Activated CD4-positive, alpha-beta T cell treated with anti-CD3 and anti-CD28 coated beads, Interleukin-2, Interleukin-6, amounts not matched to agents 100 ng/mL and 50 ng/mL, durations not matched to agents 16 hours and 8 hours (primary cell): ENCODE results near the gene TENM4.

Experiments used
- DNase-seq: peaks from one replicate; pipeline ENCODE4 v3.0.0-alpha.2; 2020

TENM4 gene

DNA sequence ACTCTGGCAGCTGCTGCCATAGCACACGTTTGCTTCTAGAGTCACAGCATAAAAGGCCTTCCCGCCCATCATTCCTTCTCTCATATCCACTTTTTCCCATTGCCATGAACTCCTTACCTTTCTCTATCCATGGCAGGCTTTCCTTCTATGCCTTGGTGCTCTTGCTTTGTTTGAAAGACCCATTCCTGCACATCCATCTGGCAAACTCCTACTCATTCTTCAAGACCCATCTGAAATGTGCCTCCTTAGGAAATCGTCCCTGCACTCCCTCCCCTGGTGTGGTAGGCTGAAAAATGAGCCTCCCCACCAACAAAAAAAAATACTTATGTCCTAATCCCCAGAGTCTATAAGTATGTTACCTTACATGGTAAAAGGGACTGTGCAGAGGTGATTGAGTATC lies 100.3 kb downstream of the TENM4 start:
- no peak for DNase-seq

DNA sequence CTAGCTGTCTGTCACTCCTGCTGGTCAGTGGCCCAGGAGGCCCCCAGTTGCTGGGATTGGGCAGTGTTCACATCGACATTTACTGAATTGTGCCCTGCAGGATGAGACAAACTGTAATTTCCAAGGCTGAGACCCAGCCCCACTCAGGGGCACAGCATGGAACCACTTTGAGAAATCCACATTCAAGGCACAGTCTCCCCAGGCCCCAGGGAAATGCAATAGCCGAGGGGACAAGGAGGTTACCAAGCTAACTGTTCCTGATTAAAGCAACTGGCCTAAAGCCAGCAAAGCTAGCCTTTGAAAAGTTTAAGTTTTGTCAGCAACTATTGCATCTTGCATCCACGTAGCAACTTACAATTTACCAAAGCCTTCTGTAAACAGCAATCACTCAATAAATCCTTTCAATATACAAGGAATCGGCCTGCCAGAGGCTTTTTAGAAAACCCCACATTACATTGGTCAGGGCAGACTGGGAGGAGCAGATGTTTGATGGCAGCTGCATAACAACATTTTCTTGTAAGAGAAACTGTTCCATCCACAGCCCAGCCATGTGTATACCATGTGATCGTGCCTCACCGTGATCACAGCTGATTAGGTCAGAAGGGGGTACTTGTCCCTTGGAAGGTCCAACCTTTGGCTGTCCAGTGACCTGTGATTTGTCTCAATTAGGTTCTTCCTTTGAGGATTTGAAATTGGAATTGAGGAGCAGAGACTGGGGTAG lies 103.9 kb downstream of the TENM4 start:
- DNase-seq = no peak

DNA sequence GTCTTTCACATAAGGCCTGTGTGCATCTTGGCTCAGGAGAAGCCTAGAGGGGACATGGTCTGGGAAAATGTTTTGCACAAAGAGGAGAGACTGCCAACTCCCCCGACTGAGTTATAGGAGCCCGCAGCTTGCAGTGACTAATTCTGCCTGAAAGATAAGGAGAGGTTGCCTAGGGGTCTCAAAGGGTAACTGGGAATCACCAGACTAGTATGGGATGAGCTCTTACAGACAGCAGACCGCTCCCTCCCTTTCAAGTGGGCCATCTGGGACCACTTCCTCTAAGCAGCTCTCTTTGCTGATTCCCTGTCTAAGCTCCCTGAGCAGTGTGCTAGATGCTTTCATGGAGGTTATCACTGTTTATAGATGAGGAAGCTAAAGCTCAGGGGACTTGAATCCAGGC lies 105.1 kb downstream of the TENM4 start:
- no peak for DNase-seq

- no peak for DNase-seq
Measured at GRCh38 chr11:79333355-79333754, 107.5 kb downstream of the TENM4 start.

DNA sequence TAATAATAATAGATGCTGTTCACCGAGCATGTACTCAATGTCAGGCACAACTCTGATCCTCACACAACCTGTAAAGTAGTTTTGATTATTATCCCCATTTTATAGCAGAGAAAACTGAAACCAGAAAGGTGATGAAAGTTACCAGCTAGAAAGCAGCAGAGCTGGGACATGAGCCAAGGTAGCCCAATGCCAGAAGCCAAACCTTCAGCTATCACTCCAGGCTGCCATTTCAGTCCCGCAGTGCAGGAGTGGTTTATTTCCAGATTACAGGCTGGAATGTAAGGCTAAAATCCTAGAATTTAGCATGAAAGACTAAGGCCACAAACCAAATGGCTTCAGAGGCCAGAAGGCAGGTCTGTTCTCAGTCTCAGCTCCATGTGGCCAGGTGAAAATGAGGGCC lies 108.8 kb downstream of the TENM4 start:
- no peak for DNase-seq

DNA sequence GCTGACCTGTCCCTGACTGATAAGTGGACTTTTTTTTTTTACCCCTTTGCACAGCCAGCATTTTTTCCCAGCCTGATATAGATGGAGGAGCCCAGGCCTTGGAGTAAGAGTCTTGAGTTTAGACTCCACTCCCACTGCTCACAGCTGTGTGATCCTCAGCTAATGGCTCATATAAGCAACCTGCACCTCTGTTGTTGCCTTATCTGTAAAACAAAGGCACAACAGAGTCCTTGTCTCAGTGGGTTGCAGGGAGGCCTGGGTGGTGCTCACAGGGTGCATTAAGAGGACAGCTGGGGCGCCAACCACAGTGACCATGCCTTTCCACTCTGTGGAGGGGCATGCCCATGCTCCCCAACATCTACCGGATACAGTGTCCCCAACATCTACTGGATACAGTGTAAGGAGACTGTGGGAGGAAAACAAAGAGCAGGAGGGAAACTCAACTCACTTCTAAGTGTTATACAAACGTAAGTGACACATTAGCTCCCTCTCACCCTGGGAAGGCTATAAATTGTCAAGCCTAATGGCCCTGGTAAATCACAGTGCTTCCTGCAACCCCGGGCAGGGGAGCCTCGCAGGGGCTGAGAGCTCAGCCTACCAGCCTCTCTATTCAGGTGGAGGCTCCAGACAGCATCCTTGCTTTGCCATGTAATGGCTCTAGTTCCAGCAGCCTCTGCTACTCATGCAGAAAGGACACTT lies 109.5 kb downstream of the TENM4 start:
- DNase-seq = no peak

DNA sequence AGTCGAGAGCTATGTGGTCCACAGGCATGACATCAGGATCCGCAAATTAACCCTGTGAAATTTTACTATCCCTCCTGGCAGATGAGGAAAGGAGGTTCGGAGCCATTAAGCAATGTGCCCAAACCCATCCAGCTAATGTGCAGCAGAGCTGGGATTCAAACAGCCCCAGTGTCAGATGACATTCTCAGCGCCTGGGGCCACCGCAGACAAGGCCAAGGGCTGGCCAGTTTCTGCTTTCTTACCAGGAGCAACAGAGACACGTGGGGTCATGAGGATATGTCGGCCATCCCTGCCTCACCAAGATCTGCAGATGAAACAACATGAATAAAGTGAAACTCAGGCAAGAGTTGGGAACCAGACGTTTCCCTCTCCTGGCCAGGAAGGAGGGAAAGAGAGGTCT lies 110.2 kb downstream of the TENM4 start:
- DNase-seq = no peak

GRCh38 chr11:79329561-79329960 lies 111.3 kb downstream of the TENM4 start:
- DNase-seq = no peak

- no peak for DNase-seq
Measured at GRCh38 chr11:79328402-79328801, 112.4 kb downstream of the TENM4 start.

DNA sequence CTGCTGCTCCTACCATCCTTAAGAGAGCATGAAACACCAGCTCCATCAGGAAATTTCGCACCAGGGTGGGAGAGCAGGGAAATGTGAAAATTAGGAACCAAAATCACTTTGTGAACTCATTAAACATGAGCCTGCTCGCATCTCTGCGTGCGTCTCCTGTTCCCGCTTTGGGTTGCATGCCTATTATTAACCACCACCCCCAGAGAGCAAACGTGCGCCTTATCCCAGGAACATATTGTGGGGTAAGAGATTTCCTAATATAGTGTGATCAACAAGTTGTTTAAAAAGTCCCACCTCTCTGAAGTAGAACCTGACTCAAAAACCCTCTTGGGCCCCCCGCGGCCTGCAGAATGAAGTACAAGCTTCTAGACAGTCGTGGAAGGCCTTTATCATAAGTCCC lies 115.0 kb downstream of the TENM4 start:
- DNase-seq = no peak

DNA sequence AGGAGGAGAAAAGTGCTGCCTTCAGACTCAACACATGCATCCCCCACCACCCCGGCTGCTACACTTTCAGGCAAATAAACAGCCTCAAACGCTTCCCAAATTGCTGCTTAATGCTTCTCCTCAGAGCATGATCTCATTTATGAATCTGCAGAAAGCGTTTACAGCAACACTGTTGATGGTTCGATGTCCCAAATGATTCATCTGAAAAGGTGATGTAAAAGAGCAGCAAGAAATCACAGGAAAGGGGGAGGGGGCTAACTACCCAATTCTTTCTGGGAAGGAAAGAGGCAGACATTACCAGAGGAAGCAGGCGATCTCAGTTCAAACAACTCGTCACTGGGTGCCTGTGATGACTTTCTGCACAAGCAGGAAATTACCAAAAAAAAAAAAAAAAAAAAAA lies 119.6 kb downstream of the TENM4 start:
- DNase-seq = no peak

- no peak for DNase-seq
Measured at GRCh38 chr11:79314906-79315689, 125.7 kb downstream of the TENM4 start.

DNA sequence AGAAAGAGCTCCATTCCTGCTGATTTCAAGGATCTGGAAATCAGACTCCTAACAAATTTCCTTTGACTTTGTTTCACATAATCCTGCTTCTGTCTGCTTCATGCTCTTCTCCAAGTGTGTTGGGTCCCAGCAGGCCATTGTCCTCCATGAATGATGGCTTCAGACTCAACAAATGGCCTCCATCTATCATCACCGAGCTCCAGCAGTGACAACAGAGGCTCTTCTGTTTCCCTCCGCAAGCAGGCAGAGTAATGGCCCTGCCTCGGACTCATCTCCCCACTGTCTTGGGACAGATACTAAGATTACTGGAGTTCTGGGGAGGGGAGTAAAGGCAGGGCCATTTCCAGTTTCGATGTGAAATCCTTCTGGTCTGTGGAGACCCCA lies 127.3 kb downstream of the TENM4 start:
- DNase-seq = no peak

DNA sequence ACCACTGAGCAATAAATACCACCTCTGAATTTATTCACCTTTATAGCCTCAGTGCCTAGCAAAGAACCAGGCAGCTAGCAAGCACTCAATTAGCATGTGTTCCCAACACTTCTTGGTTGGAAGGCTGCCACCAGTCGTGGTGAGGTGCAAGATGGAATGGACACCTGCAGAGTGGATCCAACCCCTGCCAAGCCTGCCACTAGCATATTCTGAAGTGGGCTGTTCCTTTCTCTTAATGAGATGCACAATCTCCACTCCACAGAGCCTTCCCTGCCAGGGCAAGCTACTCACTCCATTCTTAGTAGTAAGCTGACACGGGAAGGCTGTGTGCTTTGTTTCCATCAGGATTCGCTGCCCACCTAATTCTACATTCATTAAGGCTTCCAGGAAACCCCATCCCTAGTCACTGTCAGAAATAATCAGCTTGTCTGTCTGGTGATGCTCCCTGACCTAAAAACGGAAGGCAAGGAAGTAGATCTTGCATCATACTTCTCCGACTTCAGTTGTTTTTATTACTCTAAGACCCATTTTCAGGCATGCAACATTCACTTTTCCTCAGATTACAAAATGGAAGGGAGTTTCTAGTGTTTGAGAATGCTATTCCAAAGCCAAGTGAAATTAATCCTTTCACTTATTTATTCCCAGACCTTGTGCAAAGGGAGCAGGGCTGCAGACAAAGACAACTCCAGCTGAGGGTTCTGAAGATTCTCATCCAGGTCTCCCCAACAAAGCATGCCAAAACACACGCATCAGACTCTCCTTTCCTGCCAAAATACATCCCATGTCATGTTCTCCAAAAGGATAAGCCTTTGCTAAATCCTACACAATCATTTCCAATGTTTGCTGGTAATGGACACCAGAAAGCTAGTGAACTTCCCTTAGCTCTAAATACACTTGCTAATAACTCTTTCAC lies 128.0 kb downstream of the TENM4 start:
- DNase-seq = no peak

DNA sequence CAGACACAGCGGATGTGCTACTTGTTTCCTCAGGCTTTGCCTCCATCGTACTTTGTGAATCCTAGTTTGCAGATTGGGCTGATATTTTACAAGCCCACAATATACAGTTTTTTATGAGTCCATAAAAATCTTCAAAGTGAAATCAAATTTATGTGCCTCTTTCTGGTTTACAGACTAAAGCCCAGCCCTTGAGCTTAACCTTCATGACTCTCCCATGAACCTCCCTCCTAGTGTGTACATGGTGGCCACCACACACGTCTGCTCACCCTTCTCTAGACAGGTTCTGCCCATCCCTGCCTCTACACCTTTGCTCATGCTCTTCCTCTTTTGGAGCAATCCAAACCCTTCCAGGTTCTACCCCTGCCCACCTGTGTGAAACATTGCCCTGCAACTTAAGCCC lies 129.4 kb downstream of the TENM4 start:
- DNase-seq = no peak

- DNase-seq = no peak
Measured at GRCh38 chr11:79309407-79309806, 131.4 kb downstream of the TENM4 start.

GRCh38 chr11:79308429-79308828 lies 132.4 kb downstream of the TENM4 start:
- DNase-seq = no peak

DNA sequence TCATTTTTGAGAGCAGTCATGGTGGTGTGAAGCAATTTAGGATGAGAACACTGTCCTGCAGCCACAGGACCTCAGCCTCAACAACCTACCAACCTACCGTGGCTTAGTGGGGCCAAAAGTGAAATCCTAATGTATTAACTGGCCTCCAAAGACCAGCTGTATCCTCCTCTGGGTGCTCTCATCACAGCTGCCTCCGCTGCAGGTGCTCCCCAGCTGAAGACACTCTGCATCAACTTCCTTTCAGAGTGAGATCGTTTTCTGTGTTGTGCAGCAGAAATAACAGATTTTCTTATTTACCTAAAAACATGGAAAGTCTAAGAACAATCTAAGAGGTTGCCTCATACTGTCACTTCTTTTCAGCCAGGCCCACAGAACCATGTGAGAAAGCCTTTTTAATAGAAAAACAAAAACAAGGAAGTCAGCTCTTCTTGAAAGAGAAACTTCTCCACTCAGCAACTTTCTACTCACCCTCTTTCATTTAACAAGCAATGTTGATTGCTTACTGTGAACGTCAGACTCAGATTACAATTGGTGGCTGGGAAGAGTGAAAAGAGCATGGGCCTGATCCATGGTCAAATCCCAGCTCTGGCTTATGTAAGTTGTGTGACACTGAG lies 136.1 kb downstream of the TENM4 start:
- DNase-seq = no peak

GRCh38 chr11:79296141-79296540 lies 144.7 kb downstream of the TENM4 start:
- DNase-seq = no peak

- DNase-seq = no peak
Measured at GRCh38 chr11:79294845-79295731, 145.7 kb downstream of the TENM4 start.

DNA sequence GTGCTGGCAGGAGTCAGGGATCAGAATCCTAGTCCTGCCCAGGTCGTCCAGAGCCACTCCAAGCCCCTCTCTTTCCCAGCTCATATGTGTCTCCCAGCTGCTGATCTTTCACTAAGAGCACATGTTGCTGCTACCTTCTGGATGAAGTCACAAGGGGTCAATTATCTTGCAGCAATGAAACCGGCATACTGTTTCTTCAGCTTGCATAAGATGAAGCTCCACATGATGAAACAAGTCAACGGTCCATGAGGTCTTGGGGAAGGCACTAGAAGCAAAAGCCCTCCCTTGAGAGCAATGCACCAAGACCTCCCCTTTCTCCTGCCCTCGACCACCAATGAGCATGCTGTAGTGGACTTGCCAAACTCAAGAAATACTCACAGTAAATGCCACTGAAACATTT lies 148.9 kb downstream of the TENM4 start:
- DNase-seq = no peak
